ENCODE results near the gene FPGS. TPM values are rescaled to one million over a fixed set of nuclear protein-coding genes. Genes with fewer than 3 reads are reported as not detected.

Gene FPGS
- total RNA-seq, 1 experiment from 2014 or later = 81.7 TPM

GRCh38 chr9:127785933-127786772 is 16.5 kb upstream of the FPGS start, which contains the start of gene CDK9 (continued):
- TF ChIP-seq CTCF (IDR thresholded peaks at IDR 0.05) = no peak
- no peak for TF ChIP-seq ZNF317 (CRISPR knock-in tag; IDR thresholded peaks at IDR 0.05; ENCODE audit: borderline replicate concordance, low read depth)
- 0 out of 2 replicates have a peak, but pooled peaks have one; percentile 58 for TF ChIP-seq TEAD1 (CRISPR knock-in tag; IDR thresholded peaks at IDR 0.05)
- TF ChIP-seq TP53 (CRISPR knock-in tag; IDR thresholded peaks at IDR 0.05) = no peak
- no peak for TF ChIP-seq PRDM15 (CRISPR knock-in tag; IDR thresholded peaks at IDR 0.05)
- TF ChIP-seq, protein P1, sequence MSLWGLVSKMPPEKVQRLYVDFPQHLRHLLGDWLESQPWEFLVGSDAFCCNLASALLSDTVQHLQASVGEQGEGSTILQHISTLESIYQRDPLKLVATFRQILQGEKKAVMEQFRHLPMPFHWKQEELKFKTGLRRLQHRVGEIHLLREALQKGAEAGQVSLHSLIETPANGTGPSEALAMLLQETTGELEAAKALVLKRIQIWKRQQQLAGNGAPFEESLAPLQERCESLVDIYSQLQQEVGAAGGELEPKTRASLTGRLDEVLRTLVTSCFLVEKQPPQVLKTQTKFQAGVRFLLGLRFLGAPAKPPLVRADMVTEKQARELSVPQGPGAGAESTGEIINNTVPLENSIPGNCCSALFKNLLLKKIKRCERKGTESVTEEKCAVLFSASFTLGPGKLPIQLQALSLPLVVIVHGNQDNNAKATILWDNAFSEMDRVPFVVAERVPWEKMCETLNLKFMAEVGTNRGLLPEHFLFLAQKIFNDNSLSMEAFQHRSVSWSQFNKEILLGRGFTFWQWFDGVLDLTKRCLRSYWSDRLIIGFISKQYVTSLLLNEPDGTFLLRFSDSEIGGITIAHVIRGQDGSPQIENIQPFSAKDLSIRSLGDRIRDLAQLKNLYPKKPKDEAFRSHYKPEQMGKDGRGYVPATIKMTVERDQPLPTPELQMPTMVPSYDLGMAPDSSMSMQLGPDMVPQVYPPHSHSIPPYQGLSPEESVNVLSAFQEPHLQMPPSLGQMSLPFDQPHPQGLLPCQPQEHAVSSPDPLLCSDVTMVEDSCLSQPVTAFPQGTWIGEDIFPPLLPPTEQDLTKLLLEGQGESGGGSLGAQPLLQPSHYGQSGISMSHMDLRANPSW (CRISPR knock-in tag; conservative IDR thresholded peaks at IDR 0.05; ENCODE audit: low read depth) = peak; percentile 78
- TF ChIP-seq AFF4 (CRISPR knock-in tag; IDR thresholded peaks at IDR 0.05; ENCODE audit: borderline replicate concordance) = no peak
- TF ChIP-seq CREB1 (CRISPR knock-in tag; IDR thresholded peaks at IDR 0.05) = no peak
- no peak for TF ChIP-seq ZNF423 (CRISPR knock-in tag; IDR thresholded peaks at IDR 0.05)
- TF ChIP-seq, protein P2, sequence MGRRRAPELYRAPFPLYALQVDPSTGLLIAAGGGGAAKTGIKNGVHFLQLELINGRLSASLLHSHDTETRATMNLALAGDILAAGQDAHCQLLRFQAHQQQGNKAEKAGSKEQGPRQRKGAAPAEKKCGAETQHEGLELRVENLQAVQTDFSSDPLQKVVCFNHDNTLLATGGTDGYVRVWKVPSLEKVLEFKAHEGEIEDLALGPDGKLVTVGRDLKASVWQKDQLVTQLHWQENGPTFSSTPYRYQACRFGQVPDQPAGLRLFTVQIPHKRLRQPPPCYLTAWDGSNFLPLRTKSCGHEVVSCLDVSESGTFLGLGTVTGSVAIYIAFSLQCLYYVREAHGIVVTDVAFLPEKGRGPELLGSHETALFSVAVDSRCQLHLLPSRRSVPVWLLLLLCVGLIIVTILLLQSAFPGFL (CRISPR knock-in tag; IDR thresholded peaks at IDR 0.05; ENCODE audit: borderline replicate concordance) = no peak
- no peak for TF ChIP-seq ZBTB21 (CRISPR knock-in tag; IDR thresholded peaks at IDR 0.05; ENCODE audit: borderline replicate concordance)
- no peak for TF ChIP-seq MAX (CRISPR knock-in tag; IDR thresholded peaks at IDR 0.05)
- no peak for TF ChIP-seq ZNF219 (CRISPR knock-in tag; IDR thresholded peaks at IDR 0.05; ENCODE audit: borderline replicate concordance)
- no peak for TF ChIP-seq ATF6 (CRISPR knock-in tag; IDR thresholded peaks at IDR 0.05)
- no peak for TF ChIP-seq ZNF121 (CRISPR knock-in tag; IDR thresholded peaks at IDR 0.05)
- TF ChIP-seq NFYB (CRISPR knock-in tag; conservative IDR thresholded peaks at IDR 0.05; ENCODE audit: low read depth) = no peak
- no peak for TF ChIP-seq ZSCAN18 (CRISPR knock-in tag; IDR thresholded peaks at IDR 0.05)
- TF ChIP-seq E2F1 (CRISPR knock-in tag; IDR thresholded peaks at IDR 0.05) = no peak
- TF ChIP-seq KAT7 (CRISPR knock-in tag; IDR thresholded peaks at IDR 0.05; ENCODE audit: borderline replicate concordance) = no peak; the same call in 1 of the 2 replicates

Measured in WTC11 (cell line).